Activated gamma-delta T cell (primary cell): ENCODE results near the gene CDH23.

Source experiments
- DNase-seq: peaks from one replicate; lab custom pipeline; 2025; lab: John Stamatoyannopoulos, UW

Gene CDH23

GRCh38 chr10:71564194-71564820 lies 167.6 kb downstream of the CDH23 start:
- DNase-seq = no peak

DNA sequence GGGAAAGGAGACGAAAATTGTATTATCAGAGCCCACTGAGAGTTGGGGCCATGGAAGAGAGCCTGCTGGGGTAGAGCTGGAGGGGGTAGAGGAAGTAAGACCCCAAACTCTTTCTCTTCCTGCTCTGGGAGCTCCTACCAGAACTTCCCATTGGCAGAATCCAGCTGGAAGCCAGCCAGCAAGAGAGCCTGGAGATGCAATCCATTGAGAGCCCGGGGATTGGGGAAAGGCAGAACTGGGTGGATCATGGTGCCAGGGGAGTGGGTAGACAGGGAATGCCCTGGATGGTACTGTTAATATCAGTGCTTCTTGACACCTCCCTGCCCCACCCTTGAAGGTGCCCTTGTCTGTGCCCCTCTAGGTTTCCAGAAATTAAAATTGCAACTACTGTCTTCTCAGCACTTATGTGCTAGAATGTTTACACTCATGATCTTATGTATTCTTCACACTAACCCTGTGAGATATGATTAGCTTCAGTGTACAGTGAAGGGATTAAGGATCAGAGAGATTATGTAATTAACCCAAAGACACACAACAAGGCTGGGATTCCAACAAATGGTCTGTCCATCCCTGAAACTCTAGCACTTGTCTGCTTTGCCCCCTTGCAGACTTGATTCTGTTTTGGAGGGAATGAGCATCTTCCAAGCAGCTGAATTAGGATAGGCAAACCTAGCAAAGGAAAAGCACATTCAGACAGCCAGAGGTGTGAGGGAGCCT lies 168.7 kb downstream of the CDH23 start:
- DNase-seq = no peak

GRCh38 chr10:71567006-71567405 lies 170.3 kb downstream of the CDH23 start:
- no peak for DNase-seq

DNA sequence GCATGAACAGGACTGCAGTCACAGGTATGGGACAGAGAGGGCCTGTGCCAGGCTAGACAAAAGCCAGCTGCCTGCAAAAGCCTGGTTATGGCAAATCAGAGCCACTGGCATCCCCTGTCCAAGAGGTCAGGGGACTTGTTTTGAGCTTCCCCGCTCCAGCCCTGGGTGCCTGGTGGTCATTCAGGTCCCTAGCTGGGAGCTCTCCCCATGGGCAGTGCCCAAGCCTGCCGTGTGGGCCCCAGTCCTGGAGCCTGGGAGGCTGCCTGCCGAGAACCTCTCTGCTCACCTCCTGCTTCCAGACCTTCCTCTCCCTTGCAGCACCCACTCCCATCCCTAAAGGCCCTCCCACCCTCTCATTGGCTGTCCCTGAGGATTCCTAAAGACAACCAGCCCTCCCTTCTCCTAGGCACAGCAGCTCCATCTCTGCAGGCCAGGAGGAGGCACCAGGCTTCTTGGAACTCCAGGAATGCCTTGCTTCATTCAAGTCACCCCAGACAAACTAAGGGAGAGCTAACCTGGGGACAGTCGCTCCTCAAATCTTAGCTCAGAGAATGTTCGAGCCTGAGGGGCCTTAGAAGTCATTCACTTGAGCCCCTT lies 172.3 kb downstream of the CDH23 start:
- DNase-seq = no peak

DNA sequence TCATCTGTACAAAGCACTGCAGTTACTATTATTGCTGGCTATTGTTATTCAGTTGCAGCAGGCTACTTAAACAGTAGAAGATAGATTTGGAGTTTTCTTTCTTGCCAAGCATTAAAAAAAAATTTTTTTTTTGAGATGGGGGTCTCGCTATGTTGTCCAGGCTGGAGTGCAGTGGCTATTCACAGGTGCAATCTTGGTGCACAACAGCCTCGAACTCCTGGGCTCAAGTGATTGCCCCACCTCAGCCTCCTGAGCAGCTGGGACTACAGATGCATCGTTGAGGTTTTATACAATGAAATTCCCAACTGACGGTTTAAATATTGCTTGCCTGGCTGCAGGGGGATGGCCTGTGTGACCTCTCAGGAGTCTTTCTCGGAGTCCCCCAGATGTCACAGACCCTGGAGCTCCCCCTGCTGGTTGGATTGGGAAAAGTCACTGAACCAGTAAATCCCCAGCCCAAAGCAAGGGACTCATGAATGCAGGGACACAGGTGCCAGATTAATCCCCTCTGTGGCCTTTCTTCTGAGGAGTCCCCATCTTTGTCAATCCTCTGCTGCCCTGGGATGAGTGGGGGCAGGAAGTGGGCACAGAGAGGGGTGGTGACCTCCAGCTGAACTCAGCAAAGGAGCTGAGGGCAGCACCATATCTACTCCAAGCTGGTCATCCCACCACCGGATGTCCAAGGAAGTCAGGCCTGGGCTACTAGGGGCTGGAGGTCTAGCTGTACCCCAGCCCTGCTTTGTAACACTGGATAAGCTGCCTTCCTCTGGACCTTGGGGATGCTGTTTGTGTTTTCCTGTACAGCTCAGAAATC lies 173.3 kb downstream of the CDH23 start:
- no peak for DNase-seq

DNA sequence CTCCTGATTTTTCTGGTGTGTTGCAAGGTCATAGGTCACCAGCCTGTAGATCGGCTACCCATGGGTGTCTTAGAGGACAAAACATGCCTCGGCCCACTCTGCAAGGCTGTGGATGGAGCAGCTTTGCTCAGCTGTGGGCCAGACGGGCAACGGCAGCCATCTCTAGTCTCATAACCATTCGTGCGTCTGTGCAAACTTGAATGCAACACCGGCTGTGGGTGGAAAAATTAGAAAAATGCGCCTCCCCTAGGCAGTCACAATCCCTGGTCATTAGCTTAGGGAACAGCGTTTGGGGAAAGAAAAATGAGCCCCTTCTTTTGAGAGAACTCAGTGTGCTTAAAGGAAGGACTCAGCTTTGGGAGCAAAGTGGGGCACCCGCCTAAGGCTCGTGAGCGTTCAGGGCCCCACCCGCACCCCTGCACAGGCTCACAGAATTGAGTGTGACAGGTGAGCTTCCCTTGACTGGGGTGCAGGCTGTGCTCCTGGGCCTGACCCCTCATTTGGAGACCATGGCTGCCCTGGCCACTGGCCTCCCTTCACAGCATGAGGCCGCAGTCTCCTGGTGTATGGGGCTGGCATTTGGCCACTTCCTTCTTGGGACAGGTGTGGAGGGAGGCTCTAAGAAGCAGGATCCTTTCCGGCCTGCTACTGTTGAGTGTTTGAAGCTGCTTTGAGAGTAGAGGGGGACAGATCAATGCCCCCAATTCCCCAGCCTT lies 174.9 kb downstream of the CDH23 start:
- no peak for DNase-seq

- no peak for DNase-seq
These were observed 176.2 kb downstream of the CDH23 start for GRCh38 chr10:71572962-71573361.

DNA sequence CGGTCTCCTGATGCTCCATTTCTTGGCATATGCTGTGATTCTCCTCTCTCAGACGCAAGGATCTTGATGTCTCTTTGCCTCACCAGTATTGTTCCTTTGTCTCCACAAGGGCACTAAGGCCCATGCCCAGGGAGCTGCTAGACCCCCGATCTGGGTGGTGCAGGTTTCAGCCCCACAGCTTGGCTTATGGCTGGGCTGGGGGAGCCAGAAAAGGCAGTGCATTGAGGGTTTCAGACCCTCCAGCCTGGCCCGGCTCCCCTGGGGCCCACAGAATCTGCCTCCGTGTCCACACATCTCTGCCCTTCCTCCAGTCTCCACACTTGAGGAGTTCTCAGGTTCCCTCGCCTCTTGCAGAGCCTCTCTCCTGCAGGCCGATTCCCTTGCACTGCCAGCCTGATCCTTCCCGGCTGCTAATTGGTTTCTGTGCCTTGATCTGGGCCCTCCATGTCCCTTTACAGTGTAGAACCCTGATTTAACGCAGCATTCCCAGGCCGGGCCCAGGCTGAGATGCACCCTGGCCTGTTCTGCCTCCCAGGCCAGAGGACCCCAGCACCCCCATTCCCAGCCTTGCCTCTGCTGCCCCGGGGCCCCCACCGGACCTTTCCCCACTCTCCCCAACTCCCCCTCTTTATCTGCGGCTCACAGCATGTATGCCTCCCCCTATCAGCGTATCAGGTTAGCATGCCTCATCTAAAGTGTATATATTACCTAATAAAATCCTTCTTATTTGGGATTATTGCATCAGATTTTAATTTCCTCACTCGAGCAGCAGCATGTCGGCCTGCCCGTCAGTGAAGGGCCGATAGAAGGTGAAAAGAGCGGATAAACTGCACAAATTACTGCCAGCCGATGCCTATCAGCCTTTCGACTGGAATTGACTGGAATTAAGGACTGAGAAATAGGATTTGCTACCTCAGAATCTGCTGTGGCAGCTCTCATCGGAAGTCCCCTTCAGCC lies 177.1 kb downstream of the CDH23 start:
- DNase-seq = no peak

GRCh38 chr10:71575451-71575850 lies 178.7 kb downstream of the CDH23 start:
- no peak for DNase-seq

- no peak for DNase-seq
These were observed 179.4 kb downstream of the CDH23 start for GRCh38 chr10:71575934-71576801.

DNA sequence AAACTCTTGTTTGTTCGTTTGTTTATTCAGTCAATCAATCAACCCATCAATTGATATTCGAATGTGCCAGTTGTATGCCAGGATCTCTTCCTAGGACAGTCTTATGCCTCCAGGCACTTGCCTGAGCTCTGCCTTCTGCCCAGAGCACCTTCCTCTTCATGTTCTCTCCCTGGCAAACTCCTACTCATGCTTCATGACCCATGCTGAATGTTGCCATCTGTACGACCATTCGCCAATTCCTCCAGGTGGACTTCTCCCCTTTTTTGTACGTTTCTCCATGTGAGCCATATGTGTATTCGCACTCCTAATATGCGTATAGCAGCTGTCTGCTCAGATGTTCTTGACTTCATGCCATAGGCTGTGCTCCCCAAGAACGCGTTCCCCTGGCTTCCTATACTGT lies 180.1 kb downstream of the CDH23 start:
- no peak for DNase-seq

GRCh38 chr10:71577345-71577744 lies 180.6 kb downstream of the CDH23 start:
- DNase-seq = no peak

DNA sequence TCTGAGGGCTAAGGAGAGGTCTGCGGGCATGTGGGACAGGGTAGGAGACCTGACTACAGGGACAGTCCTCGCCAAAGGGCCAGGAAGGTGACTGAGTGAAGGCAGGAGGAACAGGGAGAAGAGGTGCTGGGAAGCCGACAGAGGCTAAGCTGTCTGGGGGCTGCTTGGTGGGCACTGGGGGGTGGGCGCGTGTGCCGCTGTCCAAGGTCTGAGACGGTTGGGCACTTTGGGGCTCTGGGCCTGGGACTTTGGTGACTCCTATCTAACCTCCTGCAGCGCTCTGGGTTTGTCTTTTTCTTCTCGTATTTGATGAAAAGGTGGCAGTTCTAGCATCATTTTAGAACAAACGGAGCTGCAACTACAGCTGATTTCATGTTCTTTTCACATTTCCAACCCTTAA lies 181.3 kb downstream of the CDH23 start:
- DNase-seq = no peak

- no peak for DNase-seq
These were observed 182.9 kb downstream of the CDH23 start for GRCh38 chr10:71579668-71580067.

- no peak for DNase-seq
These were observed 183.7 kb downstream of the CDH23 start for GRCh38 chr10:71580415-71580814.

GRCh38 chr10:71580926-71581325 lies 184.2 kb downstream of the CDH23 start:
- DNase-seq = no peak

GRCh38 chr10:71581376-71581775 lies 184.7 kb downstream of the CDH23 start:
- no peak for DNase-seq

GRCh38 chr10:71582019-71582418 lies 185.3 kb downstream of the CDH23 start:
- no peak for DNase-seq
